ENCODE results near the gene LSG1. TPM values are rescaled to one million over a fixed set of nuclear protein-coding genes. Genes with fewer than 3 reads are reported as not detected.

Gene LSG1
- total and polyA plus RNA-seq, 2 of the 13 experiments (the other 11 are each of a cell fraction or from before 2014, with no cell fraction given), result 21.4 to 32.1 TPM

DNA sequence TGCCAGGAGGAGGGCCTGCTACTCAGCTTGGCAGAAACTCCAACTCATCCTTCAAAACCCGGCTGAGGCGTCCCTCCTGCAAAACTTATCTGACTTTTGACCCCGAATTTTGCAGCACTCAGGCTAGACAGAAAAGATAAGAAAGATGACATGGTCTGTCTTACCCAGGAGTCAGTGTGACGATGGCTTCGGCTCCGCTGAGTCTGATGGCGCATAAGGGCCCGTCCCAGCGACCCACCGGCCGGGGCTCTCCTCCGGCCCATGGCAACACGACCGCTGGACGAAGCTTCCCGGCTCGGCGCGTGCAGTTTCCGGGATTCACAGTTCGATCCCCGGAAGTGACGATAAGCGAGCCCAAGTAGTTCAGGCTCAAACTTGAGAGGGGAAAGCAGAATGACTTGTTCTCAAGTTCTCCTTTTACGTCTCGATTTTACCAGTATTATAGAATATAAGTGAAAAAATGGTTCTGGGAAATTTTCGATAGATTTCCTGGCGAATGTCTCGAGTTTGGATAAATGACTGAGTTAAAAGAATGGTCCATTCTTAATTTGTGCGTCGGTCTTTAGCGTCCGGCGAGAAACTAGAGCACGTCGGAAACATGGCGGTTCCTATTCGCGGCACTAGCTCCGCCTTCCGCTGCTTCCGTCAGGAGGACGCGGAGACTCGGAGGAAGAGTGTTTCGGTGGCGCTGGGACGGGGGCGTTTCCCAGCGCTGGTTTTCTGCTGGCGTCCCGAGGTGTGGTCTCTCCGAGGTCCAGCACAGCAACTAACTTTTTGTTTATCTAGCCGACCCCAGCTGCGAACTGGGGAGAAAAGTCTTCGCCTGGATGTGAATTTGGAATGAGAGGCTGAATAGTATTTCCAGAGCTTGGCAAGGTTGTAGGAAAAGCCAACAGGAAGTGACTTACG is at the start of gene LSG1 (continued):
- no peak for TF ChIP-seq ZBTB46 (CRISPR knock-in tag; IDR thresholded peaks at IDR 0.05; ENCODE audit: borderline replicate concordance)
- 0 out of 2 replicates have a peak, but pooled peaks have one; percentile 27 for TF ChIP-seq ATF7 (IDR thresholded peaks at IDR 0.05)
- TF ChIP-seq ATF7 (CRISPR knock-in tag; IDR thresholded peaks at IDR 0.05), result no peak
- TF ChIP-seq TCF7 (IDR thresholded peaks at IDR 0.05; ENCODE audit: low read depth), result no peak
- peak; percentile 81 for TF ChIP-seq ZSCAN31 (CRISPR knock-in tag; IDR thresholded peaks at IDR 0.05; ENCODE audit: low read depth)
- 0 out of 2 replicates have a peak, but pooled peaks have one; percentile 20 for TF ChIP-seq ZKSCAN1 (IDR thresholded peaks at IDR 0.05; ENCODE audit: low read length)
- TF ChIP-seq ZNF510 (CRISPR knock-in tag; IDR thresholded peaks at IDR 0.05; ENCODE audit: low read depth), result 0 out of 2 replicates have a peak, but pooled peaks have one; percentile 61
- peak; percentile 78 for TF ChIP-seq KMT2A (CRISPR knock-in tag; IDR thresholded peaks at IDR 0.05)
- no peak for TF ChIP-seq ZSCAN9 (CRISPR knock-in tag; IDR thresholded peaks at IDR 0.05; ENCODE audit: borderline replicate concordance)
- TF ChIP-seq ZNF552 (CRISPR knock-in tag; IDR thresholded peaks at IDR 0.05; ENCODE audit: borderline replicate concordance), result no peak; the same call in 1 of the 2 replicates
- TF ChIP-seq AGO1 (IDR thresholded peaks at IDR 0.05; ENCODE audit: low read depth, low read length, poor library complexity, severe bottlenecking), result no peak
- TF ChIP-seq ZNF20 (CRISPR knock-in tag; IDR thresholded peaks at IDR 0.05), result no peak
- TF ChIP-seq SSRP1 (CRISPR knock-in tag; IDR thresholded peaks at IDR 0.05), result no peak
- TF ChIP-seq, protein P1, sequence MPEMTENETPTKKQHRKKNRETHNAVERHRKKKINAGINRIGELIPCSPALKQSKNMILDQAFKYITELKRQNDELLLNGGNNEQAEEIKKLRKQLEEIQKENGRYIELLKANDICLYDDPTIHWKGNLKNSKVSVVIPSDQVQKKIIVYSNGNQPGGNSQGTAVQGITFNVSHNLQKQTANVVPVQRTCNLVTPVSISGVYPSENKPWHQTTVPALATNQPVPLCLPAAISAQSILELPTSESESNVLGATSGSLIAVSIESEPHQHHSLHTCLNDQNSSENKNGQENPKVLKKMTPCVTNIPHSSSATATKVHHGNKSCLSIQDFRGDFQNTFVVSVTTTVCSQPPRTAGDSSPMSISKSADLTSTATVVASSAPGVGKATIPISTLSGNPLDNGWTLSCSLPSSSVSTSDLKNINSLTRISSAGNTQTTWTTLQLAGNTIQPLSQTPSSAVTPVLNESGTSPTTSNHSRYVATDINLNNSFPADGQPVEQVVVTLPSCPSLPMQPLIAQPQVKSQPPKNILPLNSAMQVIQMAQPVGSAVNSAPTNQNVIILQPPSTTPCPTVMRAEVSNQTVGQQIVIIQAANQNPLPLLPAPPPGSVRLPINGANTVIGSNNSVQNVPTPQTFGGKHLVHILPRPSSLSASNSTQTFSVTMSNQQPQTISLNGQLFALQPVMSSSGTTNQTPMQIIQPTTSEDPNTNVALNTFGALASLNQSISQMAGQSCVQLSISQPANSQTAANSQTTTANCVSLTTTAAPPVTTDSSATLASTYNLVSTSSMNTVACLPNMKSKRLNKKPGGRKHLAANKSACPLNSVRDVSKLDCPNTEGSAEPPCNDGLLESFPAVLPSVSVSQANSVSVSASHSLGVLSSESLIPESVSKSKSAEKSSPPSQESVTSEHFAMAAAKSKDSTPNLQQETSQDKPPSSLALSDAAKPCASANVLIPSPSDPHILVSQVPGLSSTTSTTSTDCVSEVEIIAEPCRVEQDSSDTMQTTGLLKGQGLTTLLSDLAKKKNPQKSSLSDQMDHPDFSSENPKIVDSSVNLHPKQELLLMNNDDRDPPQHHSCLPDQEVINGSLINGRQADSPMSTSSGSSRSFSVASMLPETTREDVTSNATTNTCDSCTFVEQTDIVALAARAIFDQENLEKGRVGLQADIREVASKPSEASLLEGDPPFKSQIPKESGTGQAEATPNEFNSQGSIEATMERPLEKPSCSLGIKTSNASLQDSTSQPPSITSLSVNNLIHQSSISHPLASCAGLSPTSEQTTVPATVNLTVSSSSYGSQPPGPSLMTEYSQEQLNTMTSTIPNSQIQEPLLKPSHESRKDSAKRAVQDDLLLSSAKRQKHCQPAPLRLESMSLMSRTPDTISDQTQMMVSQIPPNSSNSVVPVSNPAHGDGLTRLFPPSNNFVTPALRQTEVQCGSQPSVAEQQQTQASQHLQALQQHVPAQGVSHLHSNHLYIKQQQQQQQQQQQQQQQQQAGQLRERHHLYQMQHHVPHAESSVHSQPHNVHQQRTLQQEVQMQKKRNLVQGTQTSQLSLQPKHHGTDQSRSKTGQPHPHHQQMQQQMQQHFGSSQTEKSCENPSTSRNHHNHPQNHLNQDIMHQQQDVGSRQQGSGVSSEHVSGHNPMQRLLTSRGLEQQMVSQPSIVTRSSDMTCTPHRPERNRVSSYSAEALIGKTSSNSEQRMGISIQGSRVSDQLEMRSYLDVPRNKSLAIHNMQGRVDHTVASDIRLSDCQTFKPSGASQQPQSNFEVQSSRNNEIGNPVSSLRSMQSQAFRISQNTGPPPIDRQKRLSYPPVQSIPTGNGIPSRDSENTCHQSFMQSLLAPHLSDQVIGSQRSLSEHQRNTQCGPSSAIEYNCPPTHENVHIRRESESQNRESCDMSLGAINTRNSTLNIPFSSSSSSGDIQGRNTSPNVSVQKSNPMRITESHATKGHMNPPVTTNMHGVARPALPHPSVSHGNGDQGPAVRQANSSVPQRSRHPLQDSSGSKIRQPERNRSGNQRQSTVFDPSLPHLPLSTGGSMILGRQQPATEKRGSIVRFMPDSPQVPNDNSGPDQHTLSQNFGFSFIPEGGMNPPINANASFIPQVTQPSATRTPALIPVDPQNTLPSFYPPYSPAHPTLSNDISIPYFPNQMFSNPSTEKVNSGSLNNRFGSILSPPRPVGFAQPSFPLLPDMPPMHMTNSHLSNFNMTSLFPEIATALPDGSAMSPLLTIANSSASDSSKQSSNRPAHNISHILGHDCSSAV (CRISPR knock-in tag; IDR thresholded peaks at IDR 0.05; ENCODE audit: borderline replicate concordance), result no peak
- no peak for TF ChIP-seq JDP2 (CRISPR knock-in tag; IDR thresholded peaks at IDR 0.05; ENCODE audit: borderline replicate concordance)
- TF ChIP-seq KDM3A (CRISPR knock-in tag; IDR thresholded peaks at IDR 0.05; ENCODE audit: low read depth), result 0 out of 2 replicates have a peak, but pooled peaks have one; percentile 79
- no peak for TF ChIP-seq FOXM1 (CRISPR knock-in tag; IDR thresholded peaks at IDR 0.05)
- no peak for TF ChIP-seq AHR (CRISPR knock-in tag; IDR thresholded peaks at IDR 0.05)
- peak; percentile 81 for TF ChIP-seq ZNF772 (CRISPR knock-in tag; IDR thresholded peaks at IDR 0.05)

All from HepG2 (cell line).